Measurements from ENCODE around the gene TAF15. TPM values are rescaled to one million over a fixed set of nuclear protein-coding genes. Genes with fewer than 3 reads are reported as not detected.

Gene TAF15
- total and polyA plus RNA-seq, 11 donors, result 30.1 to 151 (median 116) TPM

- TF ChIP-seq POLR2A (IDR thresholded peaks at IDR 0.05) (no peak), CTCF (IDR thresholded peaks at IDR 0.05) (no peak)
- Histone ChIP-seq H3K4me1 (peaks cover 3 to 45% (median 32%) of the 10 kb centered on the region in 12 donors), H3K27ac (no peak overlapping the region), H3K9me3 (peaks cover 0 to 6% (median 0%) of the 10 kb centered on the region in 12 donors), H3K4me3 (no peak overlapping the region), H3K36me3 (no peaks in the 10 kb centered on the region), H3K27me3 (peaks cover 0 to 37% (median 7%) of the 10 kb centered on the region in 9 donors)
- WGBS, 4 donors, result 92 to 100% (median 95%) methylated on average over 1 of the region's 1 CpG
- ATAC-seq, result no peak
- intact Hi-C loops (cut with DNase I), result no loop called here
- no peak for DNase-seq
Measured at GRCh38 chr17:35796942-35797341, 12.3 kb upstream of the TAF15 start.

- Histone ChIP-seq H3K4me1 (peaks cover 3 to 48% (median 35%) of the 10 kb centered on the region in 12 donors), H3K4me3 (no peak overlapping the region), H3K27me3 (peaks cover 0 to 37% (median 7%) of the 10 kb centered on the region in 9 donors), H3K9me3 (peaks cover 0 to 2% (median 0%) of the 10 kb centered on the region in 12 donors), H3K27ac (no peak overlapping the region), H3K36me3 (no peaks in the 10 kb centered on the region)
- no peak for ATAC-seq
- TF ChIP-seq POLR2A (IDR thresholded peaks at IDR 0.05) (no peak), CTCF (IDR thresholded peaks at IDR 0.05) (no peak)
- intact Hi-C loops (cut with DNase I), result no loop called here
- 77 to 84% (median 82%) methylated on average over 4 of the region's 4 CpGs for WGBS, 4 donors
- no peak for DNase-seq
Measured at GRCh38 chr17:35797370-35797769, 11.9 kb upstream of the TAF15 start.

- Histone ChIP-seq H3K4me3 (no peak overlapping the region), H3K27me3 (peaks cover 0 to 37% (median 7%) of the 10 kb centered on the region in 9 donors), H3K4me1 (peaks cover 3 to 49% (median 35%) of the 10 kb centered on the region in 12 donors), H3K36me3 (no peaks in the 10 kb centered on the region), H3K9me3 (no peaks in the 10 kb centered on the region), H3K27ac (no peak overlapping the region)
- intact Hi-C loops (cut with DNase I), result no loop called here
- DNase-seq (no peak), ATAC-seq (no peak)
- 81 to 90% (median 82%) methylated on average over 5 of the region's 5 CpGs for WGBS, 4 donors
- TF ChIP-seq CTCF (IDR thresholded peaks at IDR 0.05) (no peak), POLR2A (IDR thresholded peaks at IDR 0.05) (no peak)
Measured at GRCh38 chr17:35797918-35798317, 11.4 kb upstream of the TAF15 start.

GRCh38 chr17:35799942-35800341 lies 9.3 kb upstream of the TAF15 start:
- peak; percentile 76 to 87 (median 80) for ATAC-seq

More at GRCh38 chr17:35799942-35800341, 9.3 kb upstream of the TAF15 start:
- H3K36me3 ChIP-seq, result no peaks in the 10 kb centered on the region
- TF ChIP-seq CTCF (IDR thresholded peaks at IDR 0.05), result no peak
- no peak for TF ChIP-seq POLR2A (IDR thresholded peaks at IDR 0.05)
- peak; percentile 80 to 90 (median 85) for DNase-seq
- H3K9me3 ChIP-seq, result no peaks in the 10 kb centered on the region
- intact Hi-C loops (cut with DNase I), result loop anchor here in 2 of 10 donors (2.0 to 10.0 kb wide), 2 partner anchors 17 to 185 kb away; no protein-coding TSS in a partner anchor
- no peak overlapping the region for H3K4me3 ChIP-seq
- H3K27me3 ChIP-seq, result peaks cover 0 to 17% (median 0%) of the 10 kb centered on the region in 9 donors
- peaks cover 3 to 51% (median 33%) of the 10 kb centered on the region in 12 donors for H3K4me1 ChIP-seq
- peak overlapping the region in 6 of 12 donors; percentile 6 to 51 (median 21) for H3K27ac ChIP-seq
